Measurements from ENCODE around the gene DPYSL4. TPM values are rescaled to one million over a fixed set of nuclear protein-coding genes. Genes with fewer than 3 reads are reported as not detected.

The DPYSL4 gene
- total RNA-seq, 1 experiment from 2014 or later = 0.21 TPM

DNA sequence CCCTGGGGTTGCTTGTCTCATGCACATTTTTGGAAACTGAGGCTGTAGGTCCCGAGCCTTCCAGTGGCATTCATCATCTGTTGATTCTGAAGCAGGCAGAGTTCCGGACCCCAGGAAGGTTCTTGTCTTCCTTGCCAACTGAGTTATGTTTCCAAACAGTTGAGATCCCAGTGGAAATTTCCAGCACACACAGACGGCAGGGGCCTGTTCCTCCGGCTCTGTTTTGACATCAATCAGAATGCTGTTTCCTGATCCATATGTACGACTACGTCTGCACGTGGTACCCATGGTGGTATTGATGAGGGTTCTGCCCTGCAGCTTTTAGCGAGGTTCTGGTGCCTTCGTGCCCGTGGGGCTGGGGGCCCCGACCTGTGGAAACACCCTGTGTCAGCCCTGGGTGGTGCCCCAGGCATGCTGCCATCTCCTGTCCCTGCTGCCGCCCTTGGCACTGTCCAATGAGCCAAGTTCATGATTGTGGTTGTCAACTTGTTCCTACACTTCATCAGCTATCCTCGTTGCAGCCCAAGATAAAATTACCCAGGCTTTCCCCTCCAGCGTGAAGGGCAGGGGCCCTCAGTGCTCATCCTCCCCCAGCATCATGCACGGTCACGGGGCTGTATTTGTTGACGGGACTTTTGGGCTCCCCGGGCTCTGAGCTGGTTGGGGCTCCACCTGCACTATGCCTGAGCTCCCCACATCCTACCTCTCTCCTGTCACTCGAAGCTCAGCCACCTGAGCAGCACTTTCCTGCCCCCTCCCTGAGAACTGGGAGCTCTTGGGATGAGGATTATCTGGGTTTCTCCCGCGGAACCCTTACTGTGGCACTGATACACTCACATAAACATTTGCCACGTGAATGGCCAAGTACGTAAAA, 7.8 kb upstream of the DPYSL4 start:
- Mint-ChIP-seq H3K9me3 (ENCODE audit: unreplicated experiment) (no peaks in the 10 kb centered on the region), H3K4me3 (ENCODE audit: unreplicated experiment) (no peak overlapping the region), H3K4me1 (ENCODE audit: insufficient read depth, unreplicated experiment) (no peaks in the 10 kb centered on the region), H3K36me3 (ENCODE audit: insufficient read depth, unreplicated experiment) (no peaks in the 10 kb centered on the region), H3K27ac (ENCODE audit: low read depth, unreplicated experiment) (no peak overlapping the region), H3K27me3 (ENCODE audit: insufficient read depth, unreplicated experiment) (peaks cover 36% of the 10 kb centered on the region)
- ChIA-PET POLR2A (no interaction called here), CTCF (no interaction called here)
- TF ChIP-seq, protein P1, sequence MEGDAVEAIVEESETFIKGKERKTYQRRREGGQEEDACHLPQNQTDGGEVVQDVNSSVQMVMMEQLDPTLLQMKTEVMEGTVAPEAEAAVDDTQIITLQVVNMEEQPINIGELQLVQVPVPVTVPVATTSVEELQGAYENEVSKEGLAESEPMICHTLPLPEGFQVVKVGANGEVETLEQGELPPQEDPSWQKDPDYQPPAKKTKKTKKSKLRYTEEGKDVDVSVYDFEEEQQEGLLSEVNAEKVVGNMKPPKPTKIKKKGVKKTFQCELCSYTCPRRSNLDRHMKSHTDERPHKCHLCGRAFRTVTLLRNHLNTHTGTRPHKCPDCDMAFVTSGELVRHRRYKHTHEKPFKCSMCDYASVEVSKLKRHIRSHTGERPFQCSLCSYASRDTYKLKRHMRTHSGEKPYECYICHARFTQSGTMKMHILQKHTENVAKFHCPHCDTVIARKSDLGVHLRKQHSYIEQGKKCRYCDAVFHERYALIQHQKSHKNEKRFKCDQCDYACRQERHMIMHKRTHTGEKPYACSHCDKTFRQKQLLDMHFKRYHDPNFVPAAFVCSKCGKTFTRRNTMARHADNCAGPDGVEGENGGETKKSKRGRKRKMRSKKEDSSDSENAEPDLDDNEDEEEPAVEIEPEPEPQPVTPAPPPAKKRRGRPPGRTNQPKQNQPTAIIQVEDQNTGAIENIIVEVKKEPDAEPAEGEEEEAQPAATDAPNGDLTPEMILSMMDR (IDR thresholded peaks at IDR 0.05; ENCODE audit: unreplicated experiment) = no peak
- no peak for DNase-seq (ENCODE audit: unreplicated experiment)
- intact Hi-C loops (cut with micrococcal nuclease) = no loop called here
- BruUV-seq (replicated peaks) = no TSS peak

DNA sequence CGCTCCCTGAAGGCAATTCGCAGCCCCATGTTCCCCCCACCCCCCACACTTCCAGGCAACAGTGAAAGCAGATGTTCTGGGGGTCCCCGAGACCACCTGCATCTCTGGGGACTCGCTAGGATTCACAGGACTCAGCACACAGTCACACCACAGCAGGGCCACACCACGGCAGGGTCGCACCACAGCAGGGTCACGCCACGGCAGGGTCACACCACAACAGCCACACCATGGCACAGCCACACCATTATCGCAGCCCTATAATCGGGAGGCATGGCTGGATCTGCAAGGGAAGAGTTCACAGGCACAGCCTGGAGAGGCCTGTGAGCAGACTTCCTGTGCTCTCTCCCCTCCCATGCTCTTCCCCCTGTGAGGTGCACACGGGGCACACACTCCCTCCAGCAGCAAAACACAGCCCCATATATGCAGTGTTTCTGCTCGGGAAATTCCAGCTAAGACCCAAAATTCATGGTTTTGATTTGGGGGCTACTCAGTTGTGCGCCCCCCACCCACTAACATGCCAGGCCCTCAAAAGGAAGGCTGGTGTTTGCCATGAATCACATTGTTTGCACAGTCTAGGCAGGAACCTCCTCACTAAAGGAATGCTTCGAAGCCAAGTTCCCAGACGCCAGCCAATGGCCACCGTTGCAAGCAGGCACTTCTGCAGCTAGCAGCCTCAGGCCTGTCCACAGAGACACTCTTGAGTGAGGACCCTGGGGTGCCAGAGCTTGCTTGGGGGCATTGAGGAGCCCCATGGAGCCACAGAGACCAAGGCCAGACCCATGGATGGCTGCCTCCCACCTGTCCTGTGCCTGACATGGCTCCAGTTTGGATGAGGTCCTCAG, 7.0 kb upstream of the DPYSL4 start:
- ChIA-PET POLR2A (no interaction called here), CTCF (no interaction called here)
- Mint-ChIP-seq H3K9me3 (ENCODE audit: unreplicated experiment) (no peaks in the 10 kb centered on the region), H3K4me3 (ENCODE audit: unreplicated experiment) (no peak overlapping the region), H3K36me3 (ENCODE audit: insufficient read depth, unreplicated experiment) (no peaks in the 10 kb centered on the region), H3K27me3 (ENCODE audit: insufficient read depth, unreplicated experiment) (peaks cover 36% of the 10 kb centered on the region), H3K27ac (ENCODE audit: low read depth, unreplicated experiment) (no peak overlapping the region), H3K4me1 (ENCODE audit: insufficient read depth, unreplicated experiment) (no peaks in the 10 kb centered on the region)
- intact Hi-C loops (cut with micrococcal nuclease) = no loop called here
- no peak for DNase-seq (ENCODE audit: unreplicated experiment)
- TF ChIP-seq, protein P1 (IDR thresholded peaks at IDR 0.05; ENCODE audit: unreplicated experiment) = no peak
- BruUV-seq (replicated peaks) = no TSS peak

DNA sequence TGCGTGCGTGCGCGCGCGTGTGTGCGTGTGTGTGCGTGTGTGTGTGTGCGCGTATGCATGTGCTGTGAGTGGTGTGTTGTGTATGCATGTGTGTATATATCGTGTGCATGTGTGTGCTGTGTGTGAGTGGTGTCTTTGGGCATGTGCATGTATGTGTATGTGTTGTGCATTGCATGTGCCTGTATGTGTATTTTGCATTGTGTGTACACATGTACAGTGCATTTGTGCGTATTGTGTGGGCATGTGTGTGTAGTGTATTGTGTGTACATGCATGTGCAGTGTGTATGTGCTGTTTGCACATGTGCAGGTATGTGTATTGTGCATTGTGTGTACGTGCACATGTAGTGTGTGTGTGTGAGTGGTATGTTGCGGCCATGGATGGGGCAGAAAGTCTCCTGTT, 6.0 kb upstream of the DPYSL4 start:
- no peak for DNase-seq (ENCODE audit: unreplicated experiment)
- H3K36me3 Mint-ChIP-seq (ENCODE audit: insufficient read depth, unreplicated experiment) = no peaks in the 10 kb centered on the region
- H3K27me3 Mint-ChIP-seq (ENCODE audit: insufficient read depth, unreplicated experiment) = peaks cover 36% of the 10 kb centered on the region
- no TSS peak for BruUV-seq (replicated peaks)
- peak overlapping the region; percentile 54 for H3K27ac Mint-ChIP-seq (ENCODE audit: low read depth, unreplicated experiment)
- H3K4me3 Mint-ChIP-seq (ENCODE audit: unreplicated experiment) = no peak overlapping the region
- intact Hi-C loops (cut with micrococcal nuclease) = no loop called here
- POLR2A ChIA-PET = no interaction called here
- H3K4me1 Mint-ChIP-seq (ENCODE audit: insufficient read depth, unreplicated experiment) = no peaks in the 10 kb centered on the region
- TF ChIP-seq, protein P1 (IDR thresholded peaks at IDR 0.05; ENCODE audit: unreplicated experiment) = no peak
- H3K9me3 Mint-ChIP-seq (ENCODE audit: unreplicated experiment) = no peaks in the 10 kb centered on the region
- CTCF ChIA-PET = no interaction called here

DNA sequence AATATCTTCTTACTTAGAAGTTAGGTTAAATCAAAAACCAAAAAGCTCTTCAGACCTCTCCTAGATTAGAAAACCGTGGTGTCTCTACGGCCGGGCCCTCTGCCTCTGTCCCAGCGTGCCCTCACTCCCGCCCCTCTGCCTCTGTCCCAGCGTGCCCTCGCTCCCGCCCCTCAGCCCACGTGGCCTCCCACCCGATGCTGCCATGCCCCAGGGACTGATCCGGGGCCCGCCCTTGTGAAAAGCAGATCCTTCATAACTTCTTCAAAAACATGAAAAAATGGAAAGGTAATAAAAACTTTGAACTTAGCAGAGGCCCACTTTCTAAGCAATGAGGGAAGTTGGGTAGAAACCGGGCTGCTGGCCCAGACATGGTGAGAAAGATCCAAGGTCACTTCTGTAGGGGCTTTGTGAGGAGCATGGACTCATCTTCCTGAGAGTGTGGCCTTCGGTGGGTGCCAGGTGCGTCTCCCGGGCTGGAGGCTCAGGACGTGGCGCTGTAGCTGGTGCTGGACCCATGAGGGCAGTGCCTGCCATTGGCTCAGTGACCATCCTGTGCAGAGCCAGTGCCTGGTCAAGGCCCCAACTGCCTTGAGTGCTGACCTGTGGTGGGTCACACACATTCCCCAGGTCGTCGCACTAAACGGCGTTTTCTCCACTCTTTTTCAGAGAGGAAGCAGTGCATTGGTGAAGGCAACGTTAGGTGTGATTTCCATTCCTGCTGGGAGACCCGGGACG, 4.9 kb upstream of the DPYSL4 start:
- CTCF ChIA-PET = no interaction called here
- POLR2A ChIA-PET = no interaction called here
- TF ChIP-seq, protein P1 (IDR thresholded peaks at IDR 0.05; ENCODE audit: unreplicated experiment) = no peak
- no peak overlapping the region for H3K4me3 Mint-ChIP-seq (ENCODE audit: unreplicated experiment)
- no peak for DNase-seq (ENCODE audit: unreplicated experiment)
- no peaks in the 10 kb centered on the region for H3K4me1 Mint-ChIP-seq (ENCODE audit: insufficient read depth, unreplicated experiment)
- no peaks in the 10 kb centered on the region for H3K36me3 Mint-ChIP-seq (ENCODE audit: insufficient read depth, unreplicated experiment)
- BruUV-seq (replicated peaks) = no TSS peak
- intact Hi-C loops (cut with micrococcal nuclease) = no loop called here
- H3K27ac Mint-ChIP-seq (ENCODE audit: low read depth, unreplicated experiment) = no peak overlapping the region
- H3K9me3 Mint-ChIP-seq (ENCODE audit: unreplicated experiment) = no peaks in the 10 kb centered on the region
- H3K27me3 Mint-ChIP-seq (ENCODE audit: insufficient read depth, unreplicated experiment) = peaks cover 26% of the 10 kb centered on the region

All from MCF 10A (cell line).